Hepatocyte (in vitro differentiated cells): Measurements from ENCODE around the gene CDH26. TPM values are rescaled to one million over a fixed set of nuclear protein-coding genes. Genes with fewer than 3 reads are reported as not detected.

Source experiments
- DNase-seq: peaks from one replicate; pipeline ENCODE4 v3.0.0-alpha.2; 2016; ENCODE audit warnings: low spot score
- H2AFZ ChIP-seq: fragments of 200-600 bp; sonication (generic); 2 replicates; pipeline ENCODE4 v1.6.0; 2016; ENCODE audit warnings: antibody characterized with exemption, mild to moderate bottlenecking
- H3K27ac ChIP-seq: fragments of 200-600 bp; sonication (generic); 2 replicates; pipeline ENCODE4 v1.5.1; 2016; ENCODE audit warnings: mild to moderate bottlenecking
- H3K27me3 ChIP-seq: fragments of 200-600 bp; sonication (generic); 2 replicates; pipeline ENCODE4 v1.6.1; 2016
- H3K36me3 ChIP-seq: fragments of 200-600 bp; sonication (generic); replicated peaks from 2 replicates; pipeline ENCODE4 v1.5.1; 2016; ENCODE audit warnings: low read depth; ENCODE audit not compliant: insufficient read depth
- H3K4me1 ChIP-seq: fragments of 200-600 bp; sonication (generic); 2 replicates; pipeline ENCODE4 v1.5.1; 2016; ENCODE audit warnings: mild to moderate bottlenecking, moderate library complexity; ENCODE audit not compliant: insufficient read depth
- H3K4me2 ChIP-seq: fragments of 200-600 bp; sonication (generic); 2 replicates; pipeline ENCODE4 v1.6.0; 2016
- H3K4me3 ChIP-seq: fragments of 200-600 bp; sonication (generic); 2 replicates; pipeline ENCODE4 v1.5.1; 2016; ENCODE audit warnings: mild to moderate bottlenecking
- H3K79me2 ChIP-seq: fragments of 200-600 bp; sonication (generic); 2 replicates; pipeline ENCODE4 v1.6.0; 2017; ENCODE audit warnings: mild to moderate bottlenecking
- H3K9me2 ChIP-seq: fragments of 200-600 bp; sonication (generic); replicated peaks from 2 replicates; pipeline ENCODE4 v1.6.0; 2017; ENCODE audit warnings: mild to moderate bottlenecking; ENCODE audit not compliant: insufficient read depth
- H3K9me3 ChIP-seq: fragments of 200-600 bp; sonication (generic); 2 replicates; pipeline ENCODE4 v1.5.1; 2016; ENCODE audit warnings: low read depth, mild to moderate bottlenecking
- H4K20me1 ChIP-seq: fragments of 200-600 bp; sonication (generic); 2 replicates; pipeline ENCODE4 v1.6.0; 2016; ENCODE audit warnings: mild to moderate bottlenecking; ENCODE audit not compliant: insufficient read depth, poor library complexity, severe bottlenecking
- CTCF ChIP-seq: fragments of 200-600 bp; sonication (generic); IDR thresholded peaks from 2 replicates; pipeline ENCODE4 v1.5.1; 2016; ENCODE audit warnings: antibody characterized with exemption, mild to moderate bottlenecking; ENCODE audit not compliant: poor library complexity
- EZH2 ChIP-seq: fragments of 200-600 bp; sonication (generic); IDR thresholded peaks from 2 replicates; pipeline ENCODE4 v1.6.1; 2016; ENCODE audit warnings: antibody characterized with exemption, mild to moderate bottlenecking, borderline replicate concordance
- EZH2phosphoT487 ChIP-seq: fragments of 200-600 bp; sonication (generic); IDR thresholded peaks from one replicate; pipeline ENCODE4 v1.6.1; 2018; ENCODE audit warnings: antibody characterized with exemption, mild to moderate bottlenecking, low read depth, moderate library complexity; ENCODE audit not compliant: unreplicated experiment, severe bottlenecking
- WGBS: methylation state at CpG from one replicate; pipeline ENCODE4 v1.1.6; 2016; ENCODE audit warnings: low lambda C conversion rate; ENCODE audit errors: missing lambda C conversion rate; 5-methylcytosine and 5-hydroxymethylcytosine counted together
- polyA plus RNA-seq: library from polyadenylated mRNA; unstranded; fragments of >200 nt; fragmentation: Nextera tagmentation; extraction: Ambion mirVana; gene quantifications from 2 replicates; pipeline ENCODE4 v1.2.1, GENCODE V29; 2016
- total RNA-seq: library from RNA; depleted of rRNA; stranded (reverse); fragments of >200 nt; gene quantifications from 2 replicates; pipeline ENCODE4 v1.2.3, GENCODE V29; 2014

Gene CDH26
- total and polyA plus RNA-seq, 2 experiments from 2014 or later: 2.2 to 2.3 TPM

- Histone ChIP-seq H3K79me2 (peaks cover 54% of the 10 kb centered on the region), H3K36me3 (no peaks in the 10 kb centered on the region), H3K27me3 (no peaks in the 10 kb centered on the region), H4K20me1 (no peaks in the 10 kb centered on the region), H3K4me1 (peaks cover 28% of the 10 kb centered on the region), H2AFZ (peak overlapping the region; percentile 77), H3K4me2 (peak overlapping the region; percentile 84), H3K4me3 (peak overlapping the region; percentile 71), H3K27ac (peak overlapping the region; percentile 95), H3K9me3 (no peaks in the 10 kb centered on the region), H3K9me2 (no peaks in the 10 kb centered on the region)
- WGBS: 62% methylated on average over 76 of the region's 104 CpGs
- TF ChIP-seq EZH2 (no peak), CTCF (no peak), EZH2phosphoT487 (no peak)
- DNase-seq: peak; percentile 58
Observed at GRCh38 chr20:59939052-59939878, 19.0 kb upstream of the CDH26 start.

DNA sequence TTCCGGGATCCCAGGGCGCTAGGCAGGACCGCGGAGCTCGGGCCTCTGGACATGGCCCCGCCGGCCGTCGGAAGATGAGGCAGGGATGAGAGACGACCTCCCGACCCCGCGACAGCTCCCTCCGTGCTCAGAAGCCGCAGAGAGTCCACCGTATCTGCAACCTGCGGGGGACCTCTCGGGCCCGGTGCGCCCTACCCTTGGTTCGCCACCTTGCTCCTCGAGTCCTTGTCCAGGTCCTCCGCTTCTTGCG, 18.4 kb upstream of the CDH26 start:
- Histone ChIP-seq H3K27ac (peak overlapping the region; percentile 95), H3K4me1 (peaks cover 28% of the 10 kb centered on the region), H3K9me2 (no peaks in the 10 kb centered on the region), H3K9me3 (no peaks in the 10 kb centered on the region), H3K4me2 (peak overlapping the region; percentile 84), H3K36me3 (no peaks in the 10 kb centered on the region), H2AFZ (peak overlapping the region; percentile 77), H3K79me2 (peaks cover 54% of the 10 kb centered on the region), H4K20me1 (no peaks in the 10 kb centered on the region), H3K27me3 (no peaks in the 10 kb centered on the region), H3K4me3 (peak overlapping the region; percentile 71)
- 2% methylated on average over 24 of the region's 24 CpGs for WGBS
- TF ChIP-seq EZH2: no peak
- TF ChIP-seq CTCF: no peak
- TF ChIP-seq EZH2phosphoT487: no peak
- no peak for DNase-seq

GRCh38 chr20:59940129-59940955, 17.9 kb upstream of the CDH26 start, which contains the start of the genes FAM217B and PPP1R3D:
Gene FAM217B (plus strand): TSS chr20:59940389. CDS start chr20:59943944, 3,555 bp downstream.
Gene PPP1R3D (minus strand): TSS chr20:59940305. CDS start chr20:59939931, 374 bp downstream.
- no peak for TF ChIP-seq EZH2
- no peak for TF ChIP-seq EZH2phosphoT487
- no peak for TF ChIP-seq CTCF
- Histone ChIP-seq H3K4me2 (peak within 1 kb of the TSS; percentile 84), H3K4me3 (peak within 1 kb of the TSS; percentile 71), H2AFZ (peak within 1 kb of the TSS; percentile 84), H3K36me3 (no peaks in the 10 kb centered on the region), H3K27me3 (no peaks in the 10 kb centered on the region), H3K9me3 (no peaks in the 10 kb centered on the region), H3K9me2 (no peaks in the 10 kb centered on the region), H4K20me1 (no peaks in the 10 kb centered on the region), H3K79me2 (peaks cover 54% of the 10 kb centered on the region), H3K27ac (peak within 1 kb of the TSS; percentile 95), H3K4me1 (peaks cover 28% of the 10 kb centered on the region)
- WGBS: 1% methylated on average over 56 of the region's 57 CpGs
- peak; percentile 98 for DNase-seq
